GM12878 (cell line): ENCODE results near the gene MYMK. TPM values are rescaled to one million over a fixed set of nuclear protein-coding genes. Genes with fewer than 3 reads are reported as not detected.

Experiments
- ATAC-seq: fragments of 200-7000 bp; cut with Tn5 transposase; 3 replicates; pipeline ENCODE4 v1.9.1; 2020; ENCODE audit warnings: mild to moderate bottlenecking, moderate library complexity
- BruUV-seq: library from RNA; stranded (reverse); fragments of 400-500 nt; replicated peaks from 2 replicates; lab custom pipeline; 2021; lab: Mats Ljungman, UMichigan
- CTCF ChIA-PET: fragments of 300-600 bp; sonication (Branson Sonifier 250); formaldehyde crosslinking; extraction: SDS; loops from one replicate; lab custom pipeline; 2021; ENCODE audit warnings: inconsistent platforms; lab: Yijun Ruan, JAX
- POLR2A ChIA-PET: fragments of 350-600 bp; formaldehyde crosslinking; extraction: SDS; loops from one replicate; lab custom pipeline; 2021; ENCODE audit warnings: inconsistent platforms; lab: Charles Lee
- RAD21 ChIA-PET: fragments of 300-600 bp; sonication (Branson Sonifier 250); formaldehyde crosslinking; loops from one replicate; lab custom pipeline; 2023; ENCODE audit warnings: antibody characterized with exemption; ENCODE audit not compliant: unreplicated experiment; lab: Charles Lee
- SMC1A ChIA-PET: fragments of 300-600 bp; sonication (Branson Sonifier 250); formaldehyde crosslinking; loops from one replicate; lab custom pipeline; 2023; ENCODE audit not compliant: unreplicated experiment, uncharacterized antibody; lab: Charles Lee
- DNase-seq: peaks from one replicate; pipeline ENCODE4 v3.0.0-alpha.2; 2011; ENCODE audit warnings: low read depth, low spot score
- FAIRE-seq: peaks from 3 replicates; lab custom pipeline; 2011; peaks lifted over from hg19 to GRCh38; lab: Jason Lieb, UNC
- H2AFZ ChIP-seq: 2 replicates; pipeline ENCODE4 v1.6.0; 2011; ENCODE audit warnings: low read depth, low read length, control low read depth; ENCODE audit not compliant: control insufficient read depth
- H3K27ac ChIP-seq: 2 replicates; pipeline ENCODE4 v1.5.1; 2011; ENCODE audit warnings: control low read depth; ENCODE audit not compliant: control insufficient read depth, insufficient read depth
- H3K27me3 ChIP-seq, 2 experiments: replicated peaks in 1 of 2; 2 replicates each; pipeline versions ENCODE4 v1.6.0 to v1.6.1; 2011; ENCODE audit warnings: low read length in 1 of 2; ENCODE audit not compliant: control insufficient read depth in 2 of 2, insufficient read depth in 2 of 2
- H3K36me3 ChIP-seq, 2 experiments: 2 replicates each; pipeline ENCODE4 v1.5.1; 2011; ENCODE audit warnings: low read length in 1 of 2; ENCODE audit not compliant: control insufficient read depth in 2 of 2, insufficient read depth in 2 of 2
- H3K4me1 ChIP-seq: 2 replicates; pipeline ENCODE4 v1.6.1; 2011; ENCODE audit warnings: mild to moderate bottlenecking, low read length, moderate library complexity, mixed read lengths; ENCODE audit not compliant: control insufficient read depth, insufficient read depth
- H3K4me2 ChIP-seq: 2 replicates; pipeline ENCODE4 v1.6.0; 2011; ENCODE audit warnings: control low read depth; ENCODE audit not compliant: control insufficient read depth, insufficient read depth
- H3K4me3 ChIP-seq: fragments of 200-600 bp; sonication (generic); 2 replicates; pipeline ENCODE4 v1.5.1; 2016
- H3K79me2 ChIP-seq: 2 replicates; pipeline ENCODE4 v1.6.0; 2011; ENCODE audit warnings: low read length; ENCODE audit not compliant: control insufficient read depth, insufficient read depth
- H3K9ac ChIP-seq: 2 replicates; pipeline ENCODE4 v1.8.0; 2011; ENCODE audit warnings: low read length, control low read depth, mixed read lengths; ENCODE audit not compliant: control insufficient read depth, insufficient read depth
- H3K9me3 ChIP-seq: replicated peaks from 3 replicates; pipeline ENCODE4 v1.5.1; 2011; ENCODE audit warnings: mild to moderate bottlenecking, low read length; ENCODE audit not compliant: control insufficient read depth, insufficient read depth
- H4K20me1 ChIP-seq: 2 replicates; pipeline ENCODE4 v1.6.0; 2011; ENCODE audit not compliant: control insufficient read depth, insufficient read depth
- EED ChIP-seq: sonication (generic); IDR thresholded peaks from 2 replicates; pipeline ENCODE4 v1.6.1; 2016; ENCODE audit warnings: antibody characterized with exemption, low read depth
- EGR1 ChIP-seq, 2 experiments: IDR thresholded peaks; 1 replicate in 1 of 2; 2 replicates in 1 of 2; pipeline ENCODE4 v1.6.1; 2011 to 2012; ENCODE audit warnings: low read depth in 2 of 2, low read length in 2 of 2, borderline replicate concordance in 1 of 2, mild to moderate bottlenecking in 1 of 2, moderate library complexity in 1 of 2
- EP300 ChIP-seq, 2 experiments: fragments of 150-350 bp in 1 of 2; IDR thresholded peaks; 2 replicates each; pipeline ENCODE4 v1.6.1; 2011 to 2012; ENCODE audit warnings: low read depth in 2 of 2, low read length in 2 of 2, borderline replicate concordance in 1 of 2, improper control_type of control experiment in 1 of 2, inconsistent platforms in 1 of 2; ENCODE audit not compliant: control insufficient read depth in 1 of 2
- MTA3 ChIP-seq: IDR thresholded peaks from 2 replicates; pipeline ENCODE4 v1.6.1; 2012; ENCODE audit warnings: low read length, inconsistent platforms, borderline replicate concordance
- NFIC ChIP-seq: IDR thresholded peaks from 2 replicates; pipeline ENCODE4 v1.6.1; 2012; ENCODE audit warnings: low read depth, mild to moderate bottlenecking, inconsistent platforms, low read length, moderate library complexity
- NFYA ChIP-seq: IDR thresholded peaks from 2 replicates; pipeline ENCODE4 v1.6.1; 2011; ENCODE audit warnings: low read depth, mild to moderate bottlenecking, low read length, improper control_type of control experiment, borderline replicate concordance
- NR2C2 ChIP-seq: IDR thresholded peaks from 2 replicates; pipeline ENCODE4 v1.6.1; 2011; ENCODE audit warnings: borderline replicate concordance, low read depth; ENCODE audit not compliant: control insufficient read depth, insufficient read length
- PML ChIP-seq: IDR thresholded peaks from 2 replicates; pipeline ENCODE4 v1.6.1; 2012; ENCODE audit warnings: low read length, inconsistent platforms
- SIX5 ChIP-seq: IDR thresholded peaks from 2 replicates; pipeline ENCODE4 v1.6.1; 2011; ENCODE audit warnings: mild to moderate bottlenecking, low read depth, low read length, moderate library complexity; ENCODE audit not compliant: severe bottlenecking
- TBL1XR1 ChIP-seq: IDR thresholded peaks from 2 replicates; pipeline ENCODE4 v1.6.1; 2012; ENCODE audit warnings: low read depth, low read length, improper control_type of control experiment
- TCF12 ChIP-seq: IDR thresholded peaks from 2 replicates; pipeline ENCODE4 v1.6.1; 2011; ENCODE audit warnings: low read depth, mild to moderate bottlenecking, low read length
- ZNF24 ChIP-seq: fragments of 450-650 bp; IDR thresholded peaks from 2 replicates; pipeline ENCODE4 v1.6.1; 2017; ENCODE audit warnings: antibody characterized with exemption, mild to moderate bottlenecking
- WGBS: methylation state at CpG from one replicate; pipeline ENCODE4 v1.1.6; 2016; ENCODE audit warnings: low lambda C conversion rate; ENCODE audit not compliant: insufficient replicate concordance, insufficient coverage; ENCODE audit errors: missing lambda C conversion rate; 5-methylcytosine and 5-hydroxymethylcytosine counted together
- in situ Hi-C: fragments of 300-500 bp; cut with MboI; formaldehyde crosslinking; loops from 9 replicates; pipeline ENCODE4 v1.14.3; 2018; ENCODE audit warnings: mixed read lengths
- intact Hi-C: fragments of 100-400 bp; cut with micrococcal nuclease; formaldehyde crosslinking; loops from one replicate; pipeline ENCODE4 v1.14.2; 2022; ENCODE audit not compliant: unreplicated experiment
- polyA plus RNA-seq, 11 experiments: library from polyadenylated mRNA; depleted of rRNA in 4 of 11; unstranded in 6 of 11; stranded (reverse) in 5 of 11; fragments of >200 nt; fragmentation: Nextera tagmentation in 4 of 11; fragmentation: Illumina TruSeq in 1 of 11; extraction: Ambion mirVana in 4 of 11; extraction: Trizol in 1 of 11; gene quantifications; 1 replicate in 1 of 11; 2 replicates in 10 of 11; pipeline versions ENCODE4 v1.2.1 to v1.2.3, GENCODE V29; 2011 to 2016; ENCODE audit warnings: inconsistent platforms in 2 of 11, missing spikeins in 2 of 11, low read depth in 1 of 11
- total RNA-seq, 4 experiments: library from RNA; depleted of rRNA in 3 of 4; stranded (reverse); fragments of >200 nt in 3 of 4; fragmentation: Illumina TruSeq in 1 of 4; extraction: Trizol in 1 of 4; gene quantifications; 2 replicates each; pipeline versions ENCODE4 v1.2.1 to v1.2.3, GENCODE V29; 2013 to 2021
- TF ChIP-seq, protein P1 (sequence below): IDR thresholded peaks from 2 replicates; pipeline ENCODE4 v1.6.1; 2012; ENCODE audit warnings: low read depth, low read length, improper control_type of control experiment
- TF ChIP-seq, protein P2 (sequence below): fragments of 450-650 bp; IDR thresholded peaks from 2 replicates; pipeline ENCODE4 v1.6.1; 2016; ENCODE audit warnings: mild to moderate bottlenecking
- TF ChIP-seq, protein P3 (sequence below): fragments of 450-650 bp; IDR thresholded peaks from 2 replicates; pipeline ENCODE4 v1.6.1; 2017; ENCODE audit warnings: borderline replicate concordance

MYMK gene
- total and polyA plus RNA-seq, 10 of the 15 experiments (the other 5 are each of a cell fraction or from before 2014, with no cell fraction given), result not detected

DNA sequence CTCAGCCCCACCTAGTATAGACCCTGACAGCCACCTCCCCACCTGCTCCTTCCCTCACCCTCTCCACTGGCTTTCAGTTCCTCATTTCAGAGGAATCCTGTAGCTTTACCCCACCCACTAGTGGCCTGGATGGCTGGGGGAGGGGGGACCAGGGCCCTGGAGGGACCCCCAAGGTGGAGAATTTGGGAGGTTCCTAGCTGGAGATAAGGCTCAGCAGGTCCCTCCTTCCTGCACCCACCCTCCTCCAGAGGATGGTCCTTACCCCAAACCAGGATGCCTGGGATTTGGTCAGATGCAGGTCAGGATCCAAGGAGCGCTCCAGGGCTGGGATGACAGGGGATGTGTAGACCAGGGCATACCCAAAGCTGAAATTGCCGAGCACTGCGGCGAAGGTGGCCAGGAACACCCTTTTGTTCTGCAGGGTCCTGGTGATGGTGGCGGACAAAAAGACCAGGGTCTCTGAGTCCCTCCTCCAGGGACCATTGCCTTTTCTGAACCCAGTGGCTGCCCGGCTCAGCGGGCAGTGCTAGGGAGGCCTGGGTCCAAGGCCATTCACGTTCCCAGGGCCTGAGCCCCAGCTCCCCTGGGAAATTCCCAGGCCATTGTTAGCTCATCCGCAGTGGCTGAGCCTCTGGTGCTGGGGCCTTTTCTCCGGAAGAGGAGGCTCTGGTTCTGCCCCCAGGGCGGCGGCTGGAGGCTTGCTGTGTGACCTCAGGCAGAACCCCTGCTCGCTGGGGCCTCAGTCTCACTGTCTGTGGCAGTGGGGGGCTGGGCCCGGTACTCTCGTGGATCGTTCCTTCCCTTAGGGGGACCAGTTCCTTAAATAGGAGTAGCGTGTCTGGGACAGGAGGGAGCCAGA lies 46.5 kb downstream of the MYMK start:
- SMC1A ChIA-PET, result interaction anchor here (0.9 to 1.9 kb wide), 4 partner anchors 9 to 143 kb away, joined by 3 to 9 read pairs (median 3); partner anchors contain the start of gene CACFD1
- Histone ChIP-seq H2AFZ (peak overlapping the region; percentile 64), H3K9ac (peak overlapping the region; percentile 74), H3K27ac (peak overlapping the region; percentile 83), H3K4me3 (peak overlapping the region; percentile 94), H3K36me3 (peaks cover 9 to 18% of the 10 kb centered on the region in 2 experiments; a peak in 3 of 4 replicates), H3K9me3 (no peaks in the 10 kb centered on the region; the same call in 2 of the 3 replicates), H3K27me3 (no peaks in the 10 kb centered on the region), H3K4me2 (peak overlapping the region; percentile 74), H4K20me1 (peaks cover 3% of the 10 kb centered on the region; the same call in 1 of the 2 replicates), H3K79me2 (peaks cover 30% of the 10 kb centered on the region), H3K4me1 (peaks cover 15% of the 10 kb centered on the region)
- BruUV-seq, result no TSS peak
- RAD21 ChIA-PET, result interaction anchor here (1.1 to 3.1 kb wide), 8 partner anchors 18 to 334 kb away, joined by 3 to 20 read pairs (median 4); partner anchors contain the start of genes ADAMTS13, CACFD1, SURF1 and SURF2
- in situ Hi-C loops (no loop called here), intact Hi-C loops (loop anchor here (1.0 to 5.0 kb wide), 3 partner anchors 18 to 131 kb away; partner anchors contain the start of genes MED22, REXO4 and RPL7A)
- ATAC-seq (peak; percentile 75), DNase-seq (no peak), FAIRE-seq (peak; percentile 31)
- POLR2A ChIA-PET, result interaction anchor here (0.5 to 4.0 kb wide), 10 partner anchors 10 to 448 kb away, joined by 3 to 27 read pairs (median 4); partner anchors contain the start of genes ADAMTS13, CACFD1, GTF3C5 and REXO4
- 0% methylated on average over 17 of the region's 17 CpGs for WGBS
- CTCF ChIA-PET, result interaction anchor here (0.6 to 3.5 kb wide), 11 partner anchors 18 to 329 kb away, joined by 3 to 17 read pairs (median 3); partner anchors contain the start of gene CACFD1
- TF ChIP-seq TCF12 (peak; percentile 79), NR2C2 (no peak), EP300 (IDR thresholded peaks at IDR 0.05; ENCODE audit: borderline replicate concordance in 1 of 2, control insufficient read depth in 1 of 2, low read depth in 2 of 2, low read length in 2 of 2) (0 out of 4 replicates have a peak, but pooled peaks have one; percentile 16 to 49), EED (peak; percentile 76), TBL1XR1 (0 out of 2 replicates have a peak, but pooled peaks have one; percentile 41), EGR1 (IDR thresholded peaks at IDR 0.05; ENCODE audit: borderline replicate concordance in 1 of 2, low read depth in 2 of 2, low read length in 2 of 2) (0 out of 3 replicates have a peak, but pooled peaks of 1 of the 2 experiments have one; percentile 23), ZNF24 (no peak), NFIC (0 out of 2 replicates have a peak, but pooled peaks have one; percentile 62), MTA3 (peak; percentile 72; the same call in 1 of the 2 replicates), SIX5 (peak; percentile 10), PML (0 out of 2 replicates have a peak, but pooled peaks have one; percentile 56), NFYA (no peak)
- TF ChIP-seq, protein P1, sequence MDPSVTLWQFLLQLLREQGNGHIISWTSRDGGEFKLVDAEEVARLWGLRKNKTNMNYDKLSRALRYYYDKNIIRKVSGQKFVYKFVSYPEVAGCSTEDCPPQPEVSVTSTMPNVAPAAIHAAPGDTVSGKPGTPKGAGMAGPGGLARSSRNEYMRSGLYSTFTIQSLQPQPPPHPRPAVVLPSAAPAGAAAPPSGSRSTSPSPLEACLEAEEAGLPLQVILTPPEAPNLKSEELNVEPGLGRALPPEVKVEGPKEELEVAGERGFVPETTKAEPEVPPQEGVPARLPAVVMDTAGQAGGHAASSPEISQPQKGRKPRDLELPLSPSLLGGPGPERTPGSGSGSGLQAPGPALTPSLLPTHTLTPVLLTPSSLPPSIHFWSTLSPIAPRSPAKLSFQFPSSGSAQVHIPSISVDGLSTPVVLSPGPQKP, result no peak
- TF ChIP-seq, protein P2, sequence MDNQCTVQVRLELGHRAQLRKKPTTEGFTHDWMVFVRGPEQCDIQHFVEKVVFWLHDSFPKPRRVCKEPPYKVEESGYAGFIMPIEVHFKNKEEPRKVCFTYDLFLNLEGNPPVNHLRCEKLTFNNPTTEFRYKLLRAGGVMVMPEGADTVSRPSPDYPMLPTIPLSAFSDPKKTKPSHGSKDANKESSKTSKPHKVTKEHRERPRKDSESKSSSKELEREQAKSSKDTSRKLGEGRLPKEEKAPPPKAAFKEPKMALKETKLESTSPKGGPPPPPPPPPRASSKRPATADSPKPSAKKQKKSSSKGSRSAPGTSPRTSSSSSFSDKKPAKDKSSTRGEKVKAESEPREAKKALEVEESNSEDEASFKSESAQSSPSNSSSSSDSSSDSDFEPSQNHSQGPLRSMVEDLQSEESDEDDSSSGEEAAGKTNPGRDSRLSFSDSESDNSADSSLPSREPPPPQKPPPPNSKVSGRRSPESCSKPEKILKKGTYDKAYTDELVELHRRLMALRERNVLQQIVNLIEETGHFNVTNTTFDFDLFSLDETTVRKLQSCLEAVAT, result 0 out of 2 replicates have a peak, but pooled peaks have one; percentile 35
- TF ChIP-seq, protein P3, sequence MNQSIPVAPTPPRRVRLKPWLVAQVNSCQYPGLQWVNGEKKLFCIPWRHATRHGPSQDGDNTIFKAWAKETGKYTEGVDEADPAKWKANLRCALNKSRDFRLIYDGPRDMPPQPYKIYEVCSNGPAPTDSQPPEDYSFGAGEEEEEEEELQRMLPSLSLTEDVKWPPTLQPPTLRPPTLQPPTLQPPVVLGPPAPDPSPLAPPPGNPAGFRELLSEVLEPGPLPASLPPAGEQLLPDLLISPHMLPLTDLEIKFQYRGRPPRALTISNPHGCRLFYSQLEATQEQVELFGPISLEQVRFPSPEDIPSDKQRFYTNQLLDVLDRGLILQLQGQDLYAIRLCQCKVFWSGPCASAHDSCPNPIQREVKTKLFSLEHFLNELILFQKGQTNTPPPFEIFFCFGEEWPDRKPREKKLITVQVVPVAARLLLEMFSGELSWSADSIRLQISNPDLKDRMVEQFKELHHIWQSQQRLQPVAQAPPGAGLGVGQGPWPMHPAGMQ, result no peak
